K562 (cell line): ENCODE results near the gene CUL1. TPM values are rescaled to one million over a fixed set of nuclear protein-coding genes. Genes with fewer than 3 reads are reported as not detected.
A peak's percentile ranks its signal among the peaks of the same experiment; 100 is the strongest.

Experiments used
- ARHGAP35 ChIP-seq: fragments of 450-650 bp; IDR thresholded peaks from 2 replicates; pipeline ENCODE4 v1.6.1; 2018; ENCODE audit not compliant: partially characterized antibody
- DEAF1 ChIP-seq: fragments of 450-650 bp; formaldehyde crosslinking; IDR thresholded peaks from 2 replicates; pipeline ENCODE4 v1.4.0; 2020; ENCODE audit warnings: mild to moderate bottlenecking, moderate library complexity
- ELK3 ChIP-seq: fragments of 450-650 bp; formaldehyde crosslinking; IDR thresholded peaks from 2 replicates; pipeline ENCODE4 v1.4.0; 2020; ENCODE audit warnings: mild to moderate bottlenecking
- EP400 ChIP-seq: fragments of 450-650 bp; IDR thresholded peaks from 2 replicates; pipeline ENCODE4 v1.6.1; 2017; ENCODE audit warnings: antibody characterized with exemption, mild to moderate bottlenecking, moderate library complexity
- EWSR1 ChIP-seq: fragments of 450-650 bp; IDR thresholded peaks from 2 replicates; pipeline ENCODE4 v1.6.1; 2018; ENCODE audit warnings: borderline replicate concordance, mild to moderate bottlenecking, low read depth, moderate library complexity; ENCODE audit not compliant: partially characterized antibody
- FOXK1 ChIP-seq: sonication (generic); formaldehyde crosslinking; IDR thresholded peaks from 2 replicates; pipeline ENCODE4 v1.8.0; 2022; ENCODE audit warnings: missing genetic modification reagents, mild to moderate bottlenecking, borderline replicate concordance
- HMG20A ChIP-seq: fragments of 450-650 bp; formaldehyde crosslinking; conservative IDR thresholded peaks from 2 replicates; pipeline ENCODE4 v1.4.0; 2020; ENCODE audit warnings: mild to moderate bottlenecking, mixed read lengths
- IRF2 ChIP-seq: sonication (generic); formaldehyde crosslinking; IDR thresholded peaks from 2 replicates; pipeline ENCODE4 v1.8.1; 2022; ENCODE audit warnings: mild to moderate bottlenecking, missing genetic modification reagents
- JUND ChIP-seq, 2 experiments: IDR thresholded peaks; 2 replicates in 1 of 2; 3 replicates in 1 of 2; pipeline ENCODE4 v1.6.1; 2011; ENCODE audit warnings: borderline replicate concordance in 2 of 2, low read depth in 2 of 2, low read length in 2 of 2, improper control_type of control experiment in 1 of 2, missing biosample characterization in 1 of 2, missing genetic modification characterization in 1 of 2, missing genetic modification reagents in 1 of 2
- KHSRP ChIP-seq: fragments of 450-650 bp; IDR thresholded peaks from 2 replicates; pipeline ENCODE4 v1.6.1; 2017
- NFXL1 ChIP-seq: fragments of 450-650 bp; formaldehyde crosslinking; IDR thresholded peaks from 2 replicates; pipeline ENCODE4 v1.4.0; 2021; ENCODE audit warnings: mild to moderate bottlenecking
- NR2F6 ChIP-seq: fragments of 450-650 bp; formaldehyde crosslinking; IDR thresholded peaks from 2 replicates; pipeline ENCODE4 v1.4.0; 2020; ENCODE audit warnings: mild to moderate bottlenecking
- RB1 ChIP-seq: fragments of 450-650 bp; IDR thresholded peaks from 2 replicates; pipeline ENCODE4 v1.6.1; 2017; ENCODE audit warnings: low read depth, mild to moderate bottlenecking
- RUNX1 ChIP-seq: sonication (generic); IDR thresholded peaks from 2 replicates; pipeline ENCODE4 v1.6.1; 2016; ENCODE audit warnings: antibody characterized with exemption, low read depth
- SFPQ ChIP-seq: fragments of 200-400 bp; formaldehyde crosslinking; IDR thresholded peaks from 2 replicates; pipeline ENCODE4 v1.6.1; 2017; ENCODE audit warnings: mild to moderate bottlenecking, low read depth, low read length, moderate library complexity
- STAT5B ChIP-seq: fragments of 250-450 bp; sonication (Bioruptor Pico); IDR thresholded peaks from 2 replicates; pipeline ENCODE4 v1.8.0; 2021; ENCODE audit warnings: mild to moderate bottlenecking, inconsistent platforms
- TRIM28 ChIP-seq: fragments of 450-650 bp; IDR thresholded peaks from 2 replicates; pipeline ENCODE4 v1.6.1; 2017
- ZBTB9 ChIP-seq: fragments of 450-650 bp; formaldehyde crosslinking; IDR thresholded peaks from 2 replicates; pipeline ENCODE4 v1.4.0; 2020; ENCODE audit warnings: mild to moderate bottlenecking, moderate library complexity
- ZC3H11A ChIP-seq: IDR thresholded peaks from 2 replicates; pipeline ENCODE4 v1.6.1; 2012; ENCODE audit warnings: low read depth, low read length, improper control_type of control experiment
- ZNF311 ChIP-seq: fragments of 250-450 bp; sonication (Bioruptor Pico); IDR thresholded peaks from 2 replicates; pipeline ENCODE4 v1.4.0; 2020; ENCODE audit warnings: mild to moderate bottlenecking, moderate library complexity
- ZNF436 ChIP-seq: fragments of 250-450, 450-650 bp; sonication (Bioruptor Pico); formaldehyde crosslinking; IDR thresholded peaks from 2 replicates; pipeline ENCODE4 v1.7.0; 2020; ENCODE audit warnings: mild to moderate bottlenecking
- ZNF444 ChIP-seq: fragments of 250-450 bp; sonication (Bioruptor Pico); IDR thresholded peaks from 2 replicates; pipeline ENCODE4 v1.4.0; 2020; ENCODE audit warnings: mild to moderate bottlenecking, moderate library complexity
- ZNF511 ChIP-seq: sonication (generic); formaldehyde crosslinking; IDR thresholded peaks from 2 replicates; pipeline ENCODE4 v1.8.0; 2022; ENCODE audit warnings: mild to moderate bottlenecking, missing genetic modification reagents
- polyA plus RNA-seq, 8 experiments: library from polyadenylated mRNA; depleted of rRNA in 4 of 8; stranded (reverse) in 5 of 8; unstranded in 3 of 8; fragments of >200 nt; fragmentation: Nextera tagmentation in 2 of 8; fragmentation: Illumina TruSeq in 1 of 8; extraction: Ambion mirVana in 2 of 8; extraction: Trizol in 1 of 8; gene quantifications; 2 replicates each; pipeline versions ENCODE4 v1.2.1 to v1.2.3, GENCODE V29; 2011 to 2014; ENCODE audit warnings: inconsistent platforms in 1 of 8, missing spikeins in 1 of 8
- total RNA-seq, 7 experiments: library from RNA; depleted of rRNA in 6 of 7; stranded (reverse); fragments of >200 nt in 6 of 7; fragmentation: Illumina TruSeq in 2 of 7; extraction: Trizol in 2 of 7; gene quantifications; 2 replicates each; pipeline versions ENCODE4 v1.2.1 to v1.2.3, GENCODE V29; 2011 to 2021; ENCODE audit warnings: low replicate concordance in 1 of 7

Gene CUL1
- total and polyA plus RNA-seq, 9 of the 15 experiments (the other 6 are each of a cell fraction or from before 2014, with no cell fraction given), result 31.5 to 107 (median 96.5) TPM

GRCh38 chr7:148698397-148699023, at the start of gene CUL1 (continued):
- TF ChIP-seq ZC3H11A, result no peak
- no peak for TF ChIP-seq RUNX1
- TF ChIP-seq DEAF1 (CRISPR knock-in tag), result no peak
- TF ChIP-seq NFXL1 (CRISPR knock-in tag), result no peak
- TF ChIP-seq FOXK1, result no peak
- TF ChIP-seq HMG20A (CRISPR knock-in tag), result no peak
- TF ChIP-seq KHSRP, result no peak
- TF ChIP-seq ELK3 (CRISPR knock-in tag), result no peak
- no peak for TF ChIP-seq TRIM28
- no peak for TF ChIP-seq ZNF311 (CRISPR knock-in tag)
- TF ChIP-seq ZNF444, result no peak
- no peak for TF ChIP-seq STAT5B (CRISPR knock-in tag)
- peak; percentile 88 for TF ChIP-seq ZNF511 (CRISPR knock-in tag)
- TF ChIP-seq EWSR1, result no peak
- TF ChIP-seq IRF2 (CRISPR knock-in tag), result no peak
- TF ChIP-seq ZNF436 (CRISPR knock-in tag), result no peak
- TF ChIP-seq RB1, result peak; percentile 95
- no peak; the same call in 1 of the 2 replicates for TF ChIP-seq ZBTB9 (CRISPR knock-in tag)
- no peak for TF ChIP-seq SFPQ
- TF ChIP-seq NR2F6 (CRISPR knock-in tag), result no peak
- no peak; the same call in 1 of the 2 replicates for TF ChIP-seq JUND (IDR thresholded peaks at IDR 0.05; ENCODE audit: borderline replicate concordance, low read depth, low read length)
- TF ChIP-seq JUND (tag; IDR thresholded peaks at IDR 0.05; ENCODE audit: borderline replicate concordance, low read depth, low read length), result no peak
- TF ChIP-seq ARHGAP35, result no peak
- TF ChIP-seq EP400, result peak; percentile 11; the same call in 1 of the 2 replicates
